HG03039 (cell line): ENCODE results near the gene GPATCH8.
"Not testable (repeated sequence)": the region's sequence is repeated elsewhere in the genome, so short reads cannot be mapped to it uniquely, and the experiment has no call there.

ENCODE experiments used
- ATAC-seq: cut with Tn5 transposase; IDR thresholded peaks from one replicate; pipeline ENCODE4 v1.9.1; 2021; ENCODE audit warnings: mild to moderate bottlenecking, moderate library complexity; ENCODE audit not compliant: unreplicated experiment

GPATCH8 gene

DNA sequence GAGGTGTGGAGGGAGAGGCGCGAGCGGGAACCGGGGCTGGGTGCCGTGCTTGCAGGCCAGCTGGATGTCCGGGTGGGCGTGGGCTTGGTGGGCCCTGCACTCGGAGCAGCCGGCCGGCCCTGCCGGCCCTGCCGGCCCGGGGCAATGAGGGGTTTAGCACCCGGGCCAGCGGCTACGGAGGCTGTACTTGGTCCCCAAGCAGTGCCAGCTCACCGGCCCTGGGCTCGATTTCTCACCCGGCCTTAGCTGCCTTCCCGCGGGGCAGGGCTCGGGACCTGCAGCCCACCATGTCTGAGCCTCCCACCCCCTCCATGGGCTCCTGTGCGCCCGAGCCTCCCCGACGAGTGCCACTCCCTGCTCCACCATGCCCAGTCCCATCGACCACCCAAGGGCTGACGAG, 24.7 kb upstream of the GPATCH8 start:
- ATAC-seq, result no peak

GRCh38 chr17:44527102-44527501, 23.9 kb upstream of the GPATCH8 start:
- no peak for ATAC-seq

DNA sequence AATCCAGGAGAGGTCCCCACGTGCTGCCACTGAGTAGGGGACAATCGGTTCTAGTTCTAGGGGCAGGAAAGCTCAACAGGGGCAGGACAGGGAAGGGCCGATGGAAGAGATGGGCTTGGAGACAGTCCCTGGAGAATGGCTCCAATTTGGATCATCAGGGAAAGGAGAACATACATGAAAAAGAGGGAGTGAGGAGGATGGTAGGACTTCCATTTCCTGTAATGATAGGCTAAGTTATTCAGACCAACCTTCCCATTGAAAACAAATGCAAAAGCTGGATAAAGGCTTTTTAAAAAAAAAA, 20.4 kb upstream of the GPATCH8 start:
- ATAC-seq, result no peak

GRCh38 chr17:44522883-44523671, 19.9 kb upstream of the GPATCH8 start:
- ATAC-seq, result no peak

DNA sequence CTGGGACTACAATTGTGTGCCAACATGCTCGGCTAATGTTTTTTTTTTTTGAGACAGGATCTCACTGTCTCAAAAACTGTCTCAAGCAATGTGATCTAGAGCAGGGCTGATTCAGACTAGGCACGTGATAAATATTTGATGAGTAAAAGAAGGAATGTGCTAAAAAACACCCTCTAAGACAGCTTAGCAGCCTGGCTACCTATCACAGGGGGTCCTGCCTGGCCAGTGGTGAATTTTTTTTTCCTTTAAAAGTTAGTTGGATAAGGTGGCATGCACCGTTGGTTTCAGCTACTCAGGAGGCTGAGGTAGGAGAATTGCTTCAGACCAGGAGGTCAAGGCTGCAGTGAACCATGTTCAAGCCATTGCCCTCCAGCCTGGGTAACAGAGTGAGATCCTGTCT, 14.8 kb upstream of the GPATCH8 start:
- ATAC-seq, result no peak

DNA sequence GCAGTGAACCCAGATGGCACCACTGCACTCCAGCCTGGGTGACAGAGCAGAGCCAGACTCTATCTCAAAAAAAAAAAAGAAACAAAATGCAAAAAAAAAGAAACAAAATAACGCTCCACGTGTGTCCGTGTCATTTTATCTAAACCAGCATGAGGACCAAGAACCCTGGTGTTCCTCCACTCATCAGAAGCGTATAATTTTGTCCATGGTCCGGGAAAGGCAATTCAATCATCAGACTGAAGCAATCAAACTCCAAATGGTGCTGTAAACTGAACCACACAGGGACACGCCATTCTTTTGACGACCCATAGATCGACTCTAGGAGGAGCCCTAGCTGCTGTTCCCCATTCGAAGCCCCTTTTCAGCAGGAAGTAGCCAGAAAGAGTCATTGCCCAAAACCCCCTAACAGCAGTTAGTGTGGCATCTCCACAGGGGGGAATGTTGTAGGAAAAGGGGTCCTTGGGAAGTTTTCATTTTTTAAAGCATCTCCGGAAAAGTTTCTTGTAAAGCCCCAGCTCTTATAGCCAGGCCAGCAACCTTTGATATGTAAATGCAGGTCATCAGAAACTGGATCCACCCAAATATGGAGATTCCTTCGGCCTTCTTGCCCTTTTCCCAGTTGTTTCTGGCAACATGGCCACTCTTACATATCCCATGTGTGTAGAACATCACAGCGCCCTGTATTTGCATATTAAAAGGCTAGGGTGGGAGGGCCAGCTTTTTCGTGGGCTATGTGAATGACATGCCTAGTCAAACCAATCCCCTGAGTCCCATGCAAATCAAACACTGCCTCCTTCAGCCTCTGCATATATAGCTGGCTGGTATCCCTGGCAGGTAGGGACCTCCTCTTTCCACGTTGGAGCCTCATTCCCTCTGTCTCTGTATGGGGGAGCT, 8.3 kb upstream of the GPATCH8 start:
- not testable (repeated sequence) for ATAC-seq

DNA sequence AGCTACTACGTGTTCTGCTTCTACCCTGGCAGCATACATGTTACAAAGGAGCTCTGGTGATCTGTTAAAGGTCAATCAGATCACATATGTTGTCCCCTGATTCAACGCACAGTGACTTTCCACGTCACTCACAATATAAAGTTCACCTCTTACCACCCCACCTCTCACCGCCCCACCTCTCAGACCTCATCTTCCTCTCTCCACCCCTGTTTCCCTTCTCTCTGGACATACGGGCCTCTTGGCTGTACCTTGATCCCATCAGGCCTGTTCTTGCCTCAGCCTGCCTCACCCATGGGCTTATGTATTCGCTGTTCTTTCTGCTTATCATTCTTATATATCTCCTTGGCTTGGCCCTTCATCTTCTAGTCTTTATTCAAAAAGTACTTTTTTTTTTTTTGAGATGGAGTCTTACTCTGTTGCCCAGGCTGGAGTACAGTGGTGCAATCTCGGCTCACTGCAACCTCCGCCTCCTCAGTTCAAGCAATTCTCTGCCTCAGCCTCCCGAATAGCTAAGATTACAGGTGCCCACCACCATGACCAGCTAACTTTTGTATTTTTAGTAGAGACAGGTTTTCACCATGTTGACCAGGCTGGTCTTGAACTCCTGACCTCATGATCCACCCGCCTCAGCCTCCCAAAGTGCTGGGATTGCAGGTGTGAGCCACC, 3.9 kb upstream of the GPATCH8 start:
- ATAC-seq, result not testable (repeated sequence)

DNA sequence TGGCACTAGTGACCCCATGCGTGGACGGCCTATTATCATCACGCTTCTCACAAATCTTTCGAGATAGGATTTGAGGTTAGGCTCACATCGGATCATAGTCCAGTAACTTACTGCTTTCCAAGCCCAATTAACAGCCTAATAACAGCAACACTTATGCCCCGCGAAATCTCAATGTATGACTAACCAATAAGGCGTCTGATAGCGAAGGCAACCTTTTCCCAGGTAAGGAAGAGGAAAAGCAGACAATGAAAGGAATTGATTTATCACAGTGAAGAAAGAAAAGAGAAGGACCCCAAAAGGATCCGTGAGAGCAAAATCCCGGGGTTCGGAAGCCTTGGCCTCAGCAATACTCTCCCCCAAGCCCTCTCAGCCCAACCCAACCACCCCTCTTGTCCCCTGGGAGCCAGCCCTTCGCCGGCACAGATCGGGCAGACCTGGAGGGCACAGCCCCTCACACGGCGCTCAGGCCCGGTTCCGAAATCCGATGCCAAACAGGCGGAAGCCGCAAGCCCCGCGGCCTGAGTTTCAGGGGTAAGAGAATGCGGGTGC, 534 bp downstream of the GPATCH8 start:
- peak; percentile 1 for ATAC-seq

- no peak for ATAC-seq
Measured at GRCh38 chr17:44501866-44502375, 1.3 kb downstream of the GPATCH8 start.

GRCh38 chr17:44499722-44500121, 3.5 kb downstream of the GPATCH8 start:
- no peak for ATAC-seq

GRCh38 chr17:44496815-44497214, 6.4 kb downstream of the GPATCH8 start:
- ATAC-seq, result no peak

- no peak for ATAC-seq
Measured at GRCh38 chr17:44493339-44493738, 9.9 kb downstream of the GPATCH8 start.

DNA sequence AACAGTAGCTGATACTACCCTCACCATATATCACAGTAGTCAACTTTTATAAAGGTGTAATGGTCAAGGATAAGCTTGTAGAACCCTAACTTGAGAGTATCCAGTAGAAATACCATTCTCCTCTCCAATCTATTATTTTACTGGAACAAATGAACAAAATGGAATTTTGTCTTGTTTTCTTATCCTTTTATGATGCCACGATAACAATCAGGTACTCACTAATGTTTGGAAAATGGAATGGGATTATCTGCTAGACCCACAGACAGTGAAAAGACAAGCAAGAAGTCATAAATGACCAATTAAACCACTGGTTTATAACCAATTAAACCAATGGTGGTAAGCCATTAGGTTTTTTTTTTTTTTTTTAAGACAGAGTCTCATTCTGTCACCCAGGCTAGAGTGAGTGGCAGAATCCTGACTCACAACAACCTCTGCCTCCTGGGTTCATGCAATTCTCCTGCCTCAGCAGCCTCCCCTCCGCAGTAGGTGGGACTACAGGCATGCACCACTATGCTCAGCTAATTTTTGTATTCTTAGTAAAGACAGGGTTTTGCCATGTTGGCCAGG, 10.4 kb downstream of the GPATCH8 start:
- ATAC-seq, result no peak

GRCh38 chr17:44489581-44489980, 13.6 kb downstream of the GPATCH8 start:
- no peak for ATAC-seq

DNA sequence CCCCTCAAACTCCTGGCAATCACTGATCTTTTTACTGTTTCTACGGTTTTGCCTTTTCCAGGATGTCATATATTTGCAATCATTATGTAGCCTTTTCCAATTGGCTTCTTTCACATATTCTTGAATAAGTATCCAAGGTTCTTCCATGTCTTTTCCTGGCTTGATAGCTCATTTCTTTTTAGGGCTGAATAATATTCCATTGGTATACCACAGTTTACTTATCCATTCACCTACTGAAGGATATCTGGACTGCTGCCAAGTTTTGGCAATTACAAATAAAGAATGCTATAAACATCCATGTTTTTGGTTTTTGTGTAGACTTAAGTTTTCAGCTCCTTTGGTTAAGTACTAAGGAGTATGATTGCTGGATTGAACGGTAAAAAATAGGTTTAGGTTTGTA, 16.0 kb downstream of the GPATCH8 start:
- ATAC-seq, result no peak

DNA sequence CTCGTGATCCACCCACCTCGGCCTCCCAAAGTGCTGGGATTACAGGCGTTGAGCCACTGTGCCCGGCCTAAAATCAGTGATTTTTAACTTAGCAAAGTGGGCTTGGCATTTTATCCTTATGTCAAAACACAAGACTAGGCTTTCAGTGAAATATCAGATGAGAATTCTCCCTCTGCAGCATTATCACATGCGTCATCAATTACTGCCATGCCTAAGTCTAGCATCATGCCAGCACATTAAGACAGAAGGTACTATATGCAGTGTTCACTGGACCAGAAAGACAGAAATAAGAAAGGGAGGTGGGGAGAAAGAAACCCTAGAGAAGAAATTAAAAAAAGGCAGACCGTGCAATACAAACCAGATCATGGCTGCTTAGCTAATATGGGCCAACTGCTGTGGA, 29.8 kb downstream of the GPATCH8 start:
- ATAC-seq, result no peak

DNA sequence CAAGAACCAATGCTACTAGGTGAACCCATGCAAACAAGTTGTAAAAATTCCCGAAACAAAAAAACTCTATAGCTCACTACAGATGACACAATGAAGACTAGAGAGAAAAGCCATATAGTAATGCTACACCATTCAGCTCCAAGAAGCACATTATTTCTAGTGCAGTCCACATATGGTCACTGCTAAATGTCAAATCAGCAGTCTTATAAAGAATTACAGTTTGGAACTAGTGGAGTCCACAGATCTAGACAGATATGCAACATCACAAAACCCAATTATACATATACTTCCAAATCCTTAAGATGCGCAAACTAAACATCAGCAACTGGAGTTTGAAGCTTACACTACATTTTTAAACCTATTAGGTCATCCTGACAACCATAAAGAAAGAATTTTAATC, 33.5 kb downstream of the GPATCH8 start:
- ATAC-seq, result no peak

- ATAC-seq, result no peak
Measured at GRCh38 chr17:44467108-44467507, 36.1 kb downstream of the GPATCH8 start.

DNA sequence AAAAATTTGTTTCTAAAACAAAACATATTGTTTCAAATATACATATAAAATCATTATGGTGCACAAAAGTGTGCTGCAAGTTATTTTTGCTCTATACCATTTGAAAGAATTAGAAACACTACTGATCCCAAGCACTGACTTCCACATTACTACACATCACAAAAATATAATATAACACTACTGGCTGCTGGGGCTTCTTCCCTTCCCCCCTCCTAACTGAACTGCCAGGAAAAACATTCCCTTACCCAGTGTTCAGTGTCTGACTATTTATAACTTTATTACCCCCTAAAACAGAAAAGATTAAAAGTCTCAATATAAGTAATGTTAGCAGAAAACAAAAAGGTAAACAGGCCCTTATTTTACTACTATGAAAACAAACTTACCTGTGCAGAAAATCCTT, 36.9 kb downstream of the GPATCH8 start:
- ATAC-seq, result no peak

GRCh38 chr17:44465897-44466296, 37.3 kb downstream of the GPATCH8 start:
- no peak for ATAC-seq

- no peak for ATAC-seq
Measured at GRCh38 chr17:44465276-44465675, 37.9 kb downstream of the GPATCH8 start.
